ENCODE measurements around the gene CDKN2D. TPM values are rescaled to one million over a fixed set of nuclear protein-coding genes. Genes with fewer than 3 reads are reported as not detected.

Gene CDKN2D
- total RNA-seq, 4 donors from 2014 or later: 14.4 to 20.2 (median 15.9) TPM

DNA sequence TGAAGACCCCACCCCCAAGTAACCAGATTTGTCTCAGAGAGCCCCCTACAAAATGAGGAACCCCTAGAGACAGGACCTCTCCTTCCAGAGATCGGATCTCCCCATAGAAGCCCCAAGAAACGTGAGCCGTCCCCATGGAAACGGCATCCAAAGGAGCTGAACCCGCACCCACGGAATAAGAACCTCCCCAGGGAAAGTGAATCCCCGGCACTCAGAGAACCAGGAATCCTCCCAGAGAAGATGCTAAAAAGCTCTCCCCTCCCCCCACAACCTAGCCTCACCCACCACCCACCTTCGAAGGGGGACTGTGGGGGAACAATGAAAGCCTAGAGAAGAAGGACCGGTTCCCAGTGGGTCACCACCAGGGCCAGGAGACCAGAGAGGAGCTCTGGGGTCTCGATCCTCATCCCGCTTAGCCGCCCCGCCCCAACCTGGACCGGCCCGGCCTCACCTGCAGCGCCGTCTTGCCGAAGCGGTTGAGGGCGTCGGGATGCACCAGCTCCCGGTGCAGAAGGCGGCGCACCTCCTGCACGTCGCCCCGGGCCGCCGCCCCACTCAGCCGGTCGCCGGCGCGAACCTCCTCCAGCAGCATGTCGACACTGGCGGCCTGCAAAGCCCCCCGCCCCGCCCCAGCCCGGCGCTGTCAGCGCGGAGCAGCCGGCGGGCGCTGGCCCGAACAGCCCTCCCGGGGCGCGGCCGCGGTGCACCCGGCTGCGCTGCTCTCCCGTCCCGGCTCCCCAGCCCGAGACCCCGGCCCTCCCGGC, 535 bp downstream of the CDKN2D start:
- peak overlapping the region; percentile 56 to 97 (median 78) for H3K4me3 ChIP-seq
- H3K9me3 ChIP-seq: no peaks in the 10 kb centered on the region
- WGBS, 2 donors: 1 to 3% methylated on average over 20 to 24 of the region's 58 CpGs
- H3K27me3 ChIP-seq: no peaks in the 10 kb centered on the region
- H3K4me1 ChIP-seq: peaks cover 0 to 49% (median 34%) of the 10 kb centered on the region in 4 donors
- no peak for DNase-seq (ENCODE audit: low spot score in 2 of 2)
- peak overlapping the region; percentile 80 to 96 (median 92) for H3K27ac ChIP-seq
- H3K36me3 ChIP-seq: peaks cover 0 to 3% (median 0%) of the 10 kb centered on the region in 3 donors
- TF ChIP-seq CTCF (IDR thresholded peaks at IDR 0.05): no peak
- no peak for TF ChIP-seq EP300 (IDR thresholded peaks at IDR 0.05)
- no peak for TF ChIP-seq POLR2A (IDR thresholded peaks at IDR 0.05)

GRCh38 chr19:10567656-10568055, 1.1 kb downstream of the CDKN2D start:
- TF ChIP-seq CTCF (IDR thresholded peaks at IDR 0.05) (no peak), POLR2A (IDR thresholded peaks at IDR 0.05) (no peak), EP300 (IDR thresholded peaks at IDR 0.05) (no peak)
- Histone ChIP-seq H3K4me1 (peaks cover 0 to 49% (median 34%) of the 10 kb centered on the region in 4 donors), H3K27me3 (no peaks in the 10 kb centered on the region), H3K9me3 (no peaks in the 10 kb centered on the region), H3K27ac (peak overlapping the region; percentile 80 to 96 (median 92)), H3K36me3 (peaks cover 0 to 9% (median 3%) of the 10 kb centered on the region in 3 donors), H3K4me3 (peak overlapping the region in 3 of 4 donors; percentile 56 to 97 (median 71))
- WGBS, 2 donors: 36 to 42% methylated on average over 5 of the region's 5 CpGs
- no peak for DNase-seq (ENCODE audit: low spot score in 2 of 2)

DNA sequence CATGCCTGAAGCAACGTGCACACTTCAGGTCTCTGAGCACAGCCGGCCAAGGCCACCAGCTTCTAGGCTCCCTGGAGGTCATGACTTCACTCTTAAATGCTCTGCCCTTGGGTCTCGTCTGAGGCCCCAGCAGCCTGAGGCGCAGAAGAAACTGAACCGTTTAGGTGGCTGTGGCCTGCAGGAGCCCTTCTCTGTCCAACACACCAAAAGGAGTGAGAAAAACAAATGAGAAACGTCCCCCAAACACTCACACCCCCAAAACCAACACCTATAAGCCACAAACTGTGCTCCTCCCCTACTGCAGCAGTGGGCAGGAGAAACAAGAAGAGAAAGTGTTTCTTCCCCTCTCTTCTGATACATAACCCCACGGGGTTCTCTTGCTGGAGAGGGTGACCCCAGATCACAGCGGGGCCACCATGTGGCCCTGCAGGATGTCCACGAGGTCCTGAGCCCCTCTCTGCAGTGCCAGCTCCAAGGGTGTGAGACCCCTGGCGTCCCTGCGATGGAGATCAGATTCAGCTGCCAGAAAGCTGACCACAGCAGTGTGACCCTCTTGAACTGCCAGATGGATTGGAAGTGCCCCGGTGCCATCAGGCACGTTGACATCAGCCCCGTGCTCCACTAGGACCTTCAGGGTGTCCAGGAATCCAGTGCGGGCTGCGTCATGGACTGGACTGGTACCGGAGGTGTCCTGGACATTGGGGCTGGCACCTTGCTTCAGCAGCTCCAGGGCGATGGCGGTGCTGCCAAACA, 1.9 kb downstream of the CDKN2D start:
- TF ChIP-seq CTCF (IDR thresholded peaks at IDR 0.05) (no peak), EP300 (IDR thresholded peaks at IDR 0.05) (no peak), POLR2A (IDR thresholded peaks at IDR 0.05) (no peak)
- peaks cover 0 to 17% (median 4%) of the 10 kb centered on the region in 3 donors for H3K36me3 ChIP-seq
- H3K4me3 ChIP-seq: peak overlapping the region in 3 of 4 donors; percentile 2 to 93 (median 90)
- DNase-seq (ENCODE audit: low spot score in 2 of 2): no peak
- H3K4me1 ChIP-seq: peaks cover 0 to 45% (median 34%) of the 10 kb centered on the region in 4 donors
- no peaks in the 10 kb centered on the region for H3K9me3 ChIP-seq
- peak overlapping the region; percentile 90 to 96 (median 92) for H3K27ac ChIP-seq
- H3K27me3 ChIP-seq: no peaks in the 10 kb centered on the region
- 51% methylated on average over 16 to 19 of the region's 19 CpGs for WGBS, 2 donors

DNA sequence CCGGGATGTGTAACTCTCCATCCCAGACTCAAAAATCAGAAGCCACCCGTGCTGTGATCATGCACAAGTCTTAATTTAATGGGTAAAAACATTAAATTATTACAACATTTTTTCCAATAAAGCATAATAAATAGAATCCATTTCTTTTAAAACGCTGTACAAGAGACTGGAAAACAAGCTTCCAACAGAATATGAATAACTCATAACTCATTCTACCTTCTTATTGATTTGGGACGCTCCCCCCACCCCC, 2.4 kb downstream of the CDKN2D start:
- Histone ChIP-seq H3K4me3 (peak overlapping the region; percentile 2 to 100 (median 92)), H3K4me1 (peaks cover 0 to 43% (median 34%) of the 10 kb centered on the region in 4 donors), H3K9me3 (no peaks in the 10 kb centered on the region), H3K27ac (peak overlapping the region; percentile 90 to 96 (median 92)), H3K36me3 (peaks cover 0 to 22% (median 4%) of the 10 kb centered on the region in 3 donors), H3K27me3 (no peaks in the 10 kb centered on the region)
- 3 to 4% methylated on average over 4 of the region's 4 CpGs for WGBS, 2 donors
- DNase-seq (ENCODE audit: low spot score in 2 of 2): no peak
- TF ChIP-seq EP300 (IDR thresholded peaks at IDR 0.05) (no peak), CTCF (IDR thresholded peaks at IDR 0.05) (no peak), POLR2A (IDR thresholded peaks at IDR 0.05) (no peak)

Measured in tibial nerve (tissue), 4 donors.